ENCODE results near the gene UQCR11. TPM values are rescaled to one million over a fixed set of nuclear protein-coding genes. Genes with fewer than 3 reads are reported as not detected.

The UQCR11 gene
- total RNA-seq: 103 and 117 TPM in 2 replicates

DNA sequence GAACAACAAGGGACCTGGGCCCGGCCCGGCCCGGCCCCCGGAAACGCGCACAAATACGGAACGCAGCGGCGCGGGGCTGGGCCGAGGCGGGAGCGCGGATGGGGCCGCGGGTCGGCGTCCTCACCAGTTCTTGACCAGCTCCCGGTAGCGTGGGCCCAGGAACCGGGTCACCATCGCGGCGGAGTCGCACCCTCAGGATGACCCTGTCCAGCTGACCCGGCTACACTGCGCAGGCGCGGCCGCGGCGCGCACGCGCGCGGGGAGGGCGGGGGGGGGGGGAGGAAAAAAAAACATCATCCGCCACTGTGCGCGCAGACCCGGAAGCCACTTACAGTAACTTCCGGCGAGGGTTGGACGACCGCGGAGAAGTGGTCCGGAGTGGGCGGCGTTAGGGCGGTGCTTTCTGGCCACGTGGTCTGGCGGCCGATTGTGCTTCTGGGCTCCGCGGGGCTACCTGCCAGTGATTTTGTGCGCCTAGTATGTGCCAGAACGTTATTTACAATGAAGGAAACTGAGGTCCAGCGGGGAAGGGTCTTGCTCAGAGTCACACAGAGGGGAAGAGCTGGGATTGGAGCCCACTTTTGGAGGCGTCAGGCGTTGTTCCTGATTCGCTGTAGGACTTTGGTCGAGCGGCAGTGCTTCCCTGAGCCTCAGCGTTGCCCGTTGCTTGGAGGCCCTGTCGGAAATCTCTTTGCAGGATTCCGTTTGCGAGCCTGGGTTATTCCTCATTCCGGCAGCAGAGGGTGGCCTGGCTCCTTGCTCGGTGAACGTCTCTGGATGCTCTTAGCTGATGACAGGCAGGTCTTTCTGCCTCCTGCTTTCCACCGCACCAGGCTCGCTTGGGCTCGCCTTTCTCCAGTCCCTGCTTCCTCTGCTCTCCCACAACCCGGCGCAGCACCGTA is at the start of gene UQCR11:
UQCR11 (minus strand) TSS at position 227 of the 902 bp plus-strand sequence; CDS start at position 174, 53 bp downstream.

DNA sequence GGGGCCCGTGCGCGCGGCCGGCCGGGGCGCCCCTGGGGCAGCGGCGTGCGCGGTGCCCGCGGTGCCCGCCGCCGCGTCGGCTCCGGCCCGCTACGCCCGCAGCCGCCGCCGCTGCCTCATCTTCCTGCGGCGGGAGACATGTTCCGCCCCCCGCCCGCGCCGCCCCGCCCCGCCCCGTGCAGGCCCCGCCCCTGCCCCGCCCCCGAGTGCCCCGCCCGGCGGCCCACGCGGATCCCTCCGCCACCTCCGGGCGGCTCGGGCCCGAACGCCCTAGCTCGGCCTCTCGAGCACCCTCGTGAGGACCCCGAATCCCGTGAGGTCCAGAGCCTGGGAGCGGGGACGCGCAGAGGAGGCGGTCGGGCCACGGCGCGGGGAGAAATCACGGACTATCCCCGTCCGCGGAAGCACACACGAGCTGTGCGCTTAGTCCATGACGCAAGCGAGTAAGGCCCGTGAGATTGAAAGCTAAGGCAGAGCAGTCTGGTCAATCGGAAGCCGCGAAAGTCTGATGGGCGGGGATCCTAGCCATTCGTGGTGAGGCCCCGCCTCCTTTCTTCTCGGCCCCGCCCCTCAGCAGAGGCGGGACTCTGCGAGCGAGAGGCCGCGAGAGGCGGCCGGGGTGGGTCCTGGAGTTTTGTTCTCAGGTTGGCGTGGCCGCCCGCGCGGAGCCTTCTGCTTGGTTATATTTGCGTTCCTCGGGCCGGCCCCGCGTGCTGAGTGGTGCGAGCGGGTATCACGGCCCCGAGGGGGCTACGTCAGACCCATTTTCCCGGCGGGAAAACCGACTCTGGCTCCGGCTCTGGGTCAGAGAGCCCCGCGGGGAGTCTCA is 47.4 kb upstream of the UQCR11 start, which contains the start of gene TCF3:
TCF3 (minus strand) TSS at position 145 of the 829 bp plus-strand sequence. CDS start 2,367 bp downstream, outside the sequence.

GRCh38 chr19:1592755-1593500 is 12.3 kb downstream of the UQCR11 start, which contains the start of gene MBD3:
Gene MBD3 (minus strand): TSS chr19:1592865. CDS start chr19:1592631, 234 bp downstream.

DNA sequence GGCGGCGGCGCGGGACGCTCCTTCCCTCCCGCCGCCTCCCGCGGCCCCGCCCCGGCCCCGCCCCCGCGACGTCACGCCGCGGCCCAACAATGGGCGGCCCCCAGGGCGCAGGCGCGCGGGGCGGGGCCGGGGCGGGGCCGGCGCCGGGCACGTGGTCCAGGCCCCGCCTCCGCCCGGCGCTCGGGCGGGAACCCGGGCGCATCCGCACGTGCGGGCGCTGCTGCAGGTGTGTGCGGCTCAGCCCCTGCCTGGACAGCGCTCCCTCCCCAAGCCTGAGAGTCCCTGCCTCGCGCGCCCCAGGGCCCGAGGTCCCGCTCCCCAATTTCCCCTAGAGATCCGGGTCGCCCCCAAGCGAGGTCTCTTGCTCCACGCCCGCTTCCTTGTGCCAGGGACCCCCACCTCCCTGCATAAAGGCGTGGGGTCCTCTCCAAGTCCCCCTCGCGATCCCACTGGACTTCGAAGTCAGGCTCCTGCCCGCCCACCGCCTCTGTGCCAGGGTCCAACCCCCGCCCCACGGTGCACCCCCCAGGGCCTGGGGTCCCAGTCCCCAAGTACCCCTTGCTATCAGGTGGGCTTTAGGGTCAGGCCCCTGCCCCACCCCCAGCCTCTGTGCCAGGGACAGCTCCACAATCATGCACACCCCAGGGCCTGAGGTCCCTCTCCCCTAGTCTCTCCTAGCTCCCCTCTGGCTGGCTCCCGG is 36.8 kb downstream of the UQCR11 start, which contains the start of gene MEX3D:
MEX3D (minus strand) TSS at position 6 of the 700 bp plus-strand sequence. CDS start 267 bp downstream, outside the sequence.

Other genes starting within 250 kb of the UQCR11 start
- gene NDUFS7, start 221.6 kb downstream of the UQCR11 start, total RNA-seq: 53.1 and 63.4 TPM in 2 replicates
- 32.0 and 40.4 TPM in 2 replicates for gene GAMT, start 203.9 kb downstream of the UQCR11 start, total RNA-seq
- 20.4 and 30.9 TPM in 2 replicates for gene DAZAP1, start 197.9 kb downstream of the UQCR11 start, total RNA-seq
- 253 and 340 TPM in 2 replicates for gene RPS15, start 167.1 kb downstream of the UQCR11 start, total RNA-seq
- gene APC2, start 155.3 kb downstream of the UQCR11 start, total RNA-seq: 0.63 and 1.1 TPM in 2 replicates
- 17.9 and 23.0 TPM in 2 replicates for gene C19orf25, start 126.2 kb downstream of the UQCR11 start, total RNA-seq
- gene PCSK4, start 115.1 kb downstream of the UQCR11 start, total RNA-seq: 0.95 and 2.2 TPM in 2 replicates
- gene REEP6, start 114.3 kb downstream of the UQCR11 start, total RNA-seq: 1.7 and 2.9 TPM in 2 replicates
- 3.9 and 4.7 TPM in 2 replicates for gene ADAMTSL5, start 92.4 kb downstream of the UQCR11 start, total RNA-seq
- gene PLK5, start 81.4 kb downstream of the UQCR11 start, total RNA-seq: under 0.01 TPM in 1 of 2 replicates, not detected in the other
- 21.9 and 32.7 TPM in 2 replicates for gene MEX3D, start 37.1 kb downstream of the UQCR11 start, total RNA-seq
- gene MBD3, start 12.6 kb downstream of the UQCR11 start, total RNA-seq: 64.8 and 69.3 TPM in 2 replicates
- 33.4 and 49.2 TPM in 2 replicates for gene TCF3, start 47.2 kb upstream of the UQCR11 start, total RNA-seq
- not detected in 2 replicates for gene ONECUT3, start 148.0 kb upstream of the UQCR11 start, total RNA-seq
- 0.95 and 1.9 TPM in 2 replicates for gene ATP8B3, start 206.8 kb upstream of the UQCR11 start, total RNA-seq
- gene REXO1, start 243.0 kb upstream of the UQCR11 start, total RNA-seq: 2.4 and 3.3 TPM in 2 replicates

Data from bronchial smooth muscle cell (primary cell).